ACC112 (cell line): Measurements from ENCODE around the gene NF1.
"Not testable (repeated sequence)": the region's sequence is repeated elsewhere in the genome, so short reads cannot be mapped to it uniquely, and the experiment has no call there.

Source experiments
- H2AFZ ChIP-seq: fragments of 200-600 bp; sonication (generic); one replicate; pipeline ENCODE4 v1.6.0; 2017; ENCODE audit warnings: antibody characterized with exemption, low read length; ENCODE audit not compliant: unreplicated experiment
- H3K27ac ChIP-seq: fragments of 200-600 bp; sonication (generic); 2 replicates; pipeline ENCODE4 v1.5.1; 2014; ENCODE audit warnings: low read depth, mild to moderate bottlenecking, antibody characterized with exemption, low read length, moderate library complexity
- H3K27me3 ChIP-seq: fragments of 200-600 bp; sonication (generic); 2 replicates; pipeline ENCODE4 v1.6.1; 2014; ENCODE audit warnings: mild to moderate bottlenecking, antibody characterized with exemption, low read length, moderate library complexity, mixed read lengths; ENCODE audit not compliant: insufficient read depth
- H3K36me3 ChIP-seq: fragments of 200-600 bp; sonication (generic); 2 replicates; pipeline ENCODE4 v1.6.1; 2016; ENCODE audit warnings: mild to moderate bottlenecking, antibody characterized with exemption, low read length, moderate library complexity, mixed read lengths; ENCODE audit not compliant: insufficient read depth
- H3K4me1 ChIP-seq: fragments of 200-600 bp; sonication (generic); one replicate; pipeline ENCODE4 v1.6.1; 2016; ENCODE audit warnings: low read length, mixed read lengths; ENCODE audit not compliant: insufficient read depth, unreplicated experiment, control insufficient read depth
- H3K4me3 ChIP-seq: fragments of 200-600 bp; sonication (generic); 2 replicates; pipeline ENCODE4 v1.5.1; 2014; ENCODE audit warnings: mild to moderate bottlenecking, low read depth, low read length
- H3K79me2 ChIP-seq: fragments of 200-600 bp; sonication (generic); one replicate; pipeline ENCODE4 v1.6.0; 2016; ENCODE audit warnings: low read length; ENCODE audit not compliant: control insufficient read depth, unreplicated experiment, insufficient read depth

Gene NF1

GRCh38 chr17:31094600-31095235 is at the start of gene NF1:
NF1 (plus strand) TSS chr17:31094977; CDS start chr17:31095310, 333 bp downstream.
- Histone ChIP-seq H2AFZ (peak within 1 kb of the TSS; percentile 90), H3K36me3 (no peaks in the 10 kb centered on the region), H3K27me3 (no peaks in the 10 kb centered on the region), H3K79me2 (peaks cover 36% of the 10 kb centered on the region), H3K27ac (peak within 1 kb of the TSS; percentile 80), H3K4me3 (peak within 1 kb of the TSS; percentile 94), H3K4me1 (peaks cover 3% of the 10 kb centered on the region)

DNA sequence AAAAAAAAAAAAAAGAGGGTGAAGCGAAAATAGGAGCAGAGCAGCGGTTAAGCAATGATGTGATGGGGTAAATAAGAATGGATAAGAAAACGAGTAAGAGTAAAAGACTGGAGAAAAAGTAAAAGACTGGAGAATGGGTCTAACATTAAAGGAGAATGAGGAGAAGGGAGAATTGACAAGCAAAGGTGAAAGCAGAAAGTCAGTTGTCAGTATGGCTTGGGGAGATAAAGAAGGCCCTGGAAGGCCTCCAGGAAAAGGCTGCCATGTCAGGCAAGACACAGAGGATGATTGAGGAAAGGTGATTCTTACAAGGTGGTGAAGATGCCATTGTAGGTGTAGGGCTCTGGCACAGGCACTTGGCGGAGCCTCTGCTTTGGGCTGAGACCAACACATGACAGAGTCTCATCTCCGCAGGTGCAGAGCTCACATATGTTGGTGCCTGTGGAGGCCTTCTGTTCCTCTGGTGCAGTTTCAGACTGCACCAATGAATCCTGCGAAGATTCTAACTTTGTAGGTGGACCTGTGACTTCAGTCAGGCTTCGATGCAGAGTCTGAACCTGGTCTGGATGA is 47.8 kb upstream of the NF1 start:
- not testable (repeated sequence) for H2AFZ ChIP-seq, H3K36me3 ChIP-seq, H3K79me2 ChIP-seq, H3K4me1 ChIP-seq, H3K27me3 ChIP-seq, H3K27ac ChIP-seq, H3K4me3 ChIP-seq

GRCh38 chr17:31048142-31048541 is 46.6 kb upstream of the NF1 start:
- Histone ChIP-seq H3K27me3 (no peaks in the 10 kb centered on the region), H3K4me3 (no peak overlapping the region), H3K79me2 (no peaks in the 10 kb centered on the region), H3K4me1 (peaks cover 18% of the 10 kb centered on the region), H2AFZ (no peak overlapping the region), H3K36me3 (no peaks in the 10 kb centered on the region), H3K27ac (no peak overlapping the region)

DNA sequence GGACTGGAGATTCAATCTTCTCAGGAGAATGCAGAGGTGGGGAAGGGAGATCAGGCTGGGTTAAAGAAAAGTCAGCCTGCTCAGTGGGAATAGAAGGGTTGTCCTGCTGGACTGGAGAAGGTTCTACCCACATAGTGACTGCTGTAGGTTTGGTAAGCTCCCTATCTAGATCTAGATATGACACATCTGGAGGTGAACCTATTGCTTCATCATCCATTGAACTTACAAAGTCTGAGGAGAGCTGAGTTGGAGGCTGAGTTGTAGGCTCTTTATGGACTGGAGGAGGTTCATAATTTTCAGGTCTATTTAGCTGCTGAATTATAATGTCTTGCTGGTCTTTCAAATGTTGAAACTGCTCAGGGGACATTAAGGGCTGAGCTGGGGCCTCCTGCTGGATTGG is 46.0 kb upstream of the NF1 start:
- H3K27ac ChIP-seq = no peak overlapping the region
- H3K4me1 ChIP-seq = peaks cover 19% of the 10 kb centered on the region
- no peaks in the 10 kb centered on the region for H3K27me3 ChIP-seq
- H3K4me3 ChIP-seq = no peak overlapping the region
- H3K79me2 ChIP-seq = no peaks in the 10 kb centered on the region
- no peak overlapping the region for H2AFZ ChIP-seq
- no peaks in the 10 kb centered on the region for H3K36me3 ChIP-seq

DNA sequence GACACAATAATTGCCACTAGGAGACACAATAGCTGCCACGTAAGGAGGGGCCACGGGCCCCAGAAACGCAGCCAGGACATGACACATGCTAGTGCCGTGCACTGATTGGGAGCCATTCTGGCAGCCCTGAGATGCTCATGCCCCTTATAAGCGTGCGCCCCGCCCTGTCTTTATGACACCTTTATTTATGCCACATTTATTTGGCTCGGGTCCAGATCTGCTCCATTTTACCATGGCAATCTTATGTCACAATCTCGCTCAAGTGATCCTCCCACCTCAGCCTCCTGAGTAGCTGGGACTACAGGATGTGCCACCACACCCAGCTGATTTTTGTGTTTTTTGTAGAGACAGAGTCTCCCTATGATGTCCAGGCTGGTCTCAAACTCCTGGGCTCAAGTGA is 43.8 kb upstream of the NF1 start:
- no peak overlapping the region for H3K27ac ChIP-seq
- H3K27me3 ChIP-seq = no peaks in the 10 kb centered on the region
- no peaks in the 10 kb centered on the region for H3K79me2 ChIP-seq

DNA sequence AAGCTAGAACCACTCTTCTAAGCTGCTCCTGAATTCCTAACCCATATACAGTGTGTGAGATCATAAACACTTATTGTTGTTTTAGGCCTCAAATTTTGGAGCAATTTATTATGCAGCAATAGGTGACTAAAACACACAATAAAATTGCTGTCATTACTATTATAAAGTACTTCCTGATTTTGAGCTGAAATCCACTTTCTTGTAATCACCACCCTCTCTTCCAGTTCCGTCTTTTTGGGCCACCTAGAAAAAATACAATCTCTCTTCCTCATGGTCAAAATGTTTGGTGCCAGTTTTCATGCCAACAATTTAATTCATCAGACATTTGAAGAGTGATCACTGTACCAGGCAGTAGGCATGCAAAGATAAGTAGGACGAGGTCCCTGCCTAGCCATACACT is 43.3 kb upstream of the NF1 start:
- no peaks in the 10 kb centered on the region for H3K79me2 ChIP-seq
- H2AFZ ChIP-seq = peak overlapping the region; percentile 94
- H3K27ac ChIP-seq = peak overlapping the region; percentile 76
- peaks cover 19% of the 10 kb centered on the region for H3K4me1 ChIP-seq
- H3K36me3 ChIP-seq = no peaks in the 10 kb centered on the region
- H3K27me3 ChIP-seq = no peaks in the 10 kb centered on the region
- H3K4me3 ChIP-seq = no peak overlapping the region

More for the DNA sequence above, 43.8 kb upstream of the NF1 start:
- Histone ChIP-seq H3K4me3 (no peak overlapping the region), H3K4me1 (peaks cover 19% of the 10 kb centered on the region), H3K36me3 (no peaks in the 10 kb centered on the region), H2AFZ (no peak overlapping the region)

DNA sequence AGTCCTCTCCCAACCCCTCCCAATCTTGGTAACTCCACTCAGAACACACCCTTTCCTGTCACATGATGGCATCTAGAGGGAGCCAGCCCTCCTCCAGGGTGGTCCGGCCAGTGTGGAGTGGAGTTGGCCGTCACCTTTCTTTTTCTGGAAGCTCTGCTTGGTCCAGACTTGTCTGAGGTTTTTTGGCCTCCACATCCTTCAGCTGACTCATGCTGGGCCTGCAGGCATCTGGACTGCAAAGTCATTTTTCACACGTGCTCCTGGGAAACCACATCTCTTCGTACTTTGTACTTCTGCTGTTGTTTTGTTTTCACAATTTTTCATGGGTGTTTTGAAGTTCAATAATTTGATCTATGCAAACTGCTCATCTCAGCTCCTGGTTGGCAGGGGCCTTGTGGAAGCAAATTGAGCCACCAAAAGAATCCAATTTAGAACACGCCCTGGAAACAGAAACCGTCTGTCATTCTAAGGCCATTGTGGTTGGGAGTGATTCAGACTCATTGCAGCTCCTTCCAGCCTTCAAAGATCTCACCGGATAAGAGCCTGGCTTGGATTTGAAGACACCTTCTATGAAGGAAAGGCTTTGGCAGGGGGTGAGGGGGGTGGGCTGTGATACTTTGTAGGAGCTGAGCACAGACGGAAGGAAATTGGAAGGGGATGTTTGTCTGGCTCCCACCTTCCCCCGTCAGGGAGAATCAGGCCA is 42.4 kb upstream of the NF1 start:
- no peaks in the 10 kb centered on the region for H3K27me3 ChIP-seq
- peaks cover 19% of the 10 kb centered on the region for H3K4me1 ChIP-seq
- no peaks in the 10 kb centered on the region for H3K36me3 ChIP-seq
- H3K79me2 ChIP-seq = no peaks in the 10 kb centered on the region
- peak overlapping the region; percentile 76 for H3K27ac ChIP-seq
- peak overlapping the region; percentile 52 for H3K4me3 ChIP-seq
- H2AFZ ChIP-seq = peak overlapping the region; percentile 94

DNA sequence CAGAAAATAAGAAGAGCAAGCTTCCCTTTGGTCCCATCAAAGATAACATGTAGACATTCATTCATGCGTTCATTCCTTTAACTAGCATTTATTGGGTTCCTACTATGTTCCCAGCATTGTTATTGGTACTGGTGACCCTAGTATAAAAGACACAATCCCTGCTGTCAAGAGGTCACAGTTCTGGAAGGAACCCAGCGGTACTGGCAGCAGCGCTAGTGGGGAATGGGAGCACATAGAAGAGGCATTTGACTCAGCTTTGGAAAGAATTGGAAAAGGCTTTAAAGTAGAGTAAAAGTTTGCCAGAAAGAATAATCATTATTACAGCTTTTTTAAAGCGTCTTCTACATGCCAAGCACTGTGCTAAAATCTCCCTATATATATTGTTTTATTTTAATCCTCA is 41.7 kb upstream of the NF1 start:
- Histone ChIP-seq H3K36me3 (no peaks in the 10 kb centered on the region), H3K4me1 (peaks cover 19% of the 10 kb centered on the region), H3K27ac (peak overlapping the region; percentile 76), H2AFZ (peak overlapping the region; percentile 94), H3K79me2 (no peaks in the 10 kb centered on the region), H3K4me3 (peak overlapping the region; percentile 52; the same call in 1 of the 2 replicates), H3K27me3 (no peaks in the 10 kb centered on the region)

GRCh38 chr17:31054761-31055160 is 40.0 kb upstream of the NF1 start:
- no peak overlapping the region for H3K4me3 ChIP-seq
- H2AFZ ChIP-seq = no peak overlapping the region
- no peak overlapping the region for H3K27ac ChIP-seq
- H3K79me2 ChIP-seq = no peaks in the 10 kb centered on the region
- peaks cover 19% of the 10 kb centered on the region for H3K4me1 ChIP-seq
- no peaks in the 10 kb centered on the region for H3K27me3 ChIP-seq
- no peaks in the 10 kb centered on the region for H3K36me3 ChIP-seq

DNA sequence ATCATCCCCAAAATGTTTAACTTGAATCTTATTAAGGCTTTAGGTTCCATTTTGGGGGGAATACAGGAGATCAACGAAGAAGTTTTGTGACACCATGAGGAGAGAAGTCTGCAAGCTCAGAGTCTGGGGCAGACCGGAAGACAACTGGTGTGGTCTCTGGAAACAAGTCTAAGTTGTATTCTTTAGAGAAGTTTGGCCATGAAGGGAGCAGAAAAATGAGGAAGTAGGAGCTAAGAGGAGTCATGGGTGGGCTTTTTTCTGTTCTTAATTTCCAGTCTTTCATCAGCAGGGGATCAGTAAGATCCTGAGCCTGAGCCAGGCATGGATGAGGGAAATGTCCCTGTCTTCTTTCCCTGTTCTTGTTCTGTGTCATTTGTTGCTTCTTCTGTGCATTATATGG is 35.8 kb upstream of the NF1 start:
- no peaks in the 10 kb centered on the region for H3K4me1 ChIP-seq
- H3K27ac ChIP-seq = no peak overlapping the region
- H3K27me3 ChIP-seq = no peaks in the 10 kb centered on the region
- H3K4me3 ChIP-seq = no peak overlapping the region
- H2AFZ ChIP-seq = no peak overlapping the region
- H3K36me3 ChIP-seq = no peaks in the 10 kb centered on the region
- H3K79me2 ChIP-seq = no peaks in the 10 kb centered on the region
